Stomach smooth muscle (tissue), 2 donors: ENCODE data around the gene ADGRF4.

Experiments used
- H3K27ac ChIP-seq: one replicate; pipeline ENCODE4 v1.7.0; 2013; ENCODE audit warnings: mild to moderate bottlenecking, low read length, inconsistent platforms
- H3K27me3 ChIP-seq, 2 donors: one replicate each; pipeline ENCODE4 v1.7.0; 2013; ENCODE audit warnings: low read length in 2 of 2; ENCODE audit not compliant: insufficient read depth in 2 of 2, control insufficient read depth in 1 of 2
- H3K36me3 ChIP-seq, 2 donors: one replicate each; pipeline ENCODE4 v1.7.0; 2013; ENCODE audit warnings: low read length in 2 of 2; ENCODE audit not compliant: control insufficient read depth in 2 of 2, insufficient read depth in 2 of 2
- H3K4me1 ChIP-seq: one replicate; pipeline ENCODE4 v1.7.0; 2013; ENCODE audit warnings: low read length; ENCODE audit not compliant: control insufficient read depth, insufficient read depth
- H3K4me3 ChIP-seq, 2 donors: one replicate each; pipeline ENCODE4 v1.7.0; 2013; ENCODE audit warnings: low read length in 2 of 2
- H3K9ac ChIP-seq, 2 donors: one replicate each; pipeline ENCODE4 v1.7.0; 2013; ENCODE audit warnings: low read length in 2 of 2, mild to moderate bottlenecking in 1 of 2
- H3K9me3 ChIP-seq, 2 donors: one replicate each; pipeline ENCODE4 v1.7.0; 2013; ENCODE audit warnings: low read length in 2 of 2; ENCODE audit not compliant: control insufficient read depth in 2 of 2
- donor health status: healthy.
- donor health status: Pancreatic carcinoma.

The ADGRF4 gene

DNA sequence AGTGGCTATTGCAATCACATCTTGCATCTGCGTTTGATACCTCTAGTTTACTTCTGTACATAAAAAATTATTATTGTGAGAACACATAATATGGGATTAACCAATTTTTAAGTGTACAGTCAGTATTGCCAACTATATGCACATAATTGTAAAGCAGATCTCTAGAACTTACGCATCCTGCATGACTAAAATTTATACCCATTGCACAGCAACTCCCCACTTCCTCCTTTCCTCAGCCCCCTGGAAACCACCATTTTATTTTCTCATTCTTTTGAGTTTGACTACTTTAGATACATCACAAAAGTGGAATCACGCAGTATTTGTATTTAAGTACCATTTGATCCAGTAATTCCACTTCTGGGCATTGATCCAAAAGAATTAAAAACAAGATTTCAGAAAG lies 64.1 kb downstream of the ADGRF4 start:
- Histone ChIP-seq H3K9ac (no peak overlapping the region), H3K9me3 (no peaks in the 10 kb centered on the region), H3K4me3 (no peak overlapping the region), H3K4me1 (no peaks in the 10 kb centered on the region), H3K27ac (no peak overlapping the region), H3K36me3 (no peaks in the 10 kb centered on the region), H3K27me3 (no peaks in the 10 kb centered on the region)

GRCh38 chr6:47766445-47766844 lies 68.1 kb downstream of the ADGRF4 start:
- Histone ChIP-seq H3K36me3 (no peaks in the 10 kb centered on the region), H3K4me3 (no peak overlapping the region), H3K27me3 (no peaks in the 10 kb centered on the region)

GRCh38 chr6:47767102-47767501 lies 68.7 kb downstream of the ADGRF4 start:
- Histone ChIP-seq H3K36me3 (no peaks in the 10 kb centered on the region), H3K4me1 (no peaks in the 10 kb centered on the region), H3K27me3 (no peaks in the 10 kb centered on the region), H3K9ac (no peak overlapping the region), H3K4me3 (no peak overlapping the region), H3K27ac (no peak overlapping the region), H3K9me3 (no peaks in the 10 kb centered on the region)

More at GRCh38 chr6:47766445-47766844, 68.1 kb downstream of the ADGRF4 start:
- H3K9me3 ChIP-seq, result no peaks in the 10 kb centered on the region
- H3K9ac ChIP-seq, result no peak overlapping the region
- H3K4me1 ChIP-seq, result no peaks in the 10 kb centered on the region
- H3K27ac ChIP-seq, result no peak overlapping the region

GRCh38 chr6:47769982-47770381 lies 71.6 kb downstream of the ADGRF4 start:
- Histone ChIP-seq H3K9ac (no peak overlapping the region), H3K27ac (no peak overlapping the region), H3K4me3 (no peak overlapping the region), H3K27me3 (no peaks in the 10 kb centered on the region), H3K9me3 (no peaks in the 10 kb centered on the region), H3K4me1 (no peaks in the 10 kb centered on the region), H3K36me3 (no peaks in the 10 kb centered on the region)
